ENCODE data around the gene GPR37.

DNA sequence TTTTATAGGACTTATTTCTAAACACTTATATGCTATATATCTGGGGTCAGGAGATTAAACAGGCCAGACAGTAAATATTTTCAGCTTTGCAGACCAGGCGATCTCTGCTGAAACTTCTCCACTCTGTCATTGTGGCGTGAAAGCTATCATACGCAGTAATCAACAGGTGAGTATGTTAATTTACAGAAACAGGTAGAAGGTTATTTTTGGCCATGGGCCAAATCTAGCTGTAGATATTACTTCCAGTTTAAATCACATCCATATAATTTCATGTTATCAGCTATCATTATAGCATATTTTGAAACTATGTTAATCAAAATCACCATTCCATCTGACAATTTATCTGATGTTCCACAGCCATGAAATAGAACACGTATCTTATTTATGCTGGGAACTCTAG, 67.8 kb downstream of the GPR37 start:
- TF ChIP-seq, protein P1, sequence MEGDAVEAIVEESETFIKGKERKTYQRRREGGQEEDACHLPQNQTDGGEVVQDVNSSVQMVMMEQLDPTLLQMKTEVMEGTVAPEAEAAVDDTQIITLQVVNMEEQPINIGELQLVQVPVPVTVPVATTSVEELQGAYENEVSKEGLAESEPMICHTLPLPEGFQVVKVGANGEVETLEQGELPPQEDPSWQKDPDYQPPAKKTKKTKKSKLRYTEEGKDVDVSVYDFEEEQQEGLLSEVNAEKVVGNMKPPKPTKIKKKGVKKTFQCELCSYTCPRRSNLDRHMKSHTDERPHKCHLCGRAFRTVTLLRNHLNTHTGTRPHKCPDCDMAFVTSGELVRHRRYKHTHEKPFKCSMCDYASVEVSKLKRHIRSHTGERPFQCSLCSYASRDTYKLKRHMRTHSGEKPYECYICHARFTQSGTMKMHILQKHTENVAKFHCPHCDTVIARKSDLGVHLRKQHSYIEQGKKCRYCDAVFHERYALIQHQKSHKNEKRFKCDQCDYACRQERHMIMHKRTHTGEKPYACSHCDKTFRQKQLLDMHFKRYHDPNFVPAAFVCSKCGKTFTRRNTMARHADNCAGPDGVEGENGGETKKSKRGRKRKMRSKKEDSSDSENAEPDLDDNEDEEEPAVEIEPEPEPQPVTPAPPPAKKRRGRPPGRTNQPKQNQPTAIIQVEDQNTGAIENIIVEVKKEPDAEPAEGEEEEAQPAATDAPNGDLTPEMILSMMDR (IDR thresholded peaks at IDR 0.05), result no peak
- TF ChIP-seq POLR2A (IDR thresholded peaks at IDR 0.05), result no peak
